Erythroblast (primary cell): Measurements from ENCODE around the gene MAP2K6.

Experiments used
- GATA1 ChIP-seq: IDR thresholded peaks from 2 replicates; pipeline ENCODE4 v1.6.1; 2011; ENCODE audit warnings: low read depth, mild to moderate bottlenecking, control low read depth, low read length, moderate library complexity
- POLR2A ChIP-seq: IDR thresholded peaks from 2 replicates; pipeline ENCODE4 v1.6.1; 2011; ENCODE audit warnings: mild to moderate bottlenecking, low read length

DNA sequence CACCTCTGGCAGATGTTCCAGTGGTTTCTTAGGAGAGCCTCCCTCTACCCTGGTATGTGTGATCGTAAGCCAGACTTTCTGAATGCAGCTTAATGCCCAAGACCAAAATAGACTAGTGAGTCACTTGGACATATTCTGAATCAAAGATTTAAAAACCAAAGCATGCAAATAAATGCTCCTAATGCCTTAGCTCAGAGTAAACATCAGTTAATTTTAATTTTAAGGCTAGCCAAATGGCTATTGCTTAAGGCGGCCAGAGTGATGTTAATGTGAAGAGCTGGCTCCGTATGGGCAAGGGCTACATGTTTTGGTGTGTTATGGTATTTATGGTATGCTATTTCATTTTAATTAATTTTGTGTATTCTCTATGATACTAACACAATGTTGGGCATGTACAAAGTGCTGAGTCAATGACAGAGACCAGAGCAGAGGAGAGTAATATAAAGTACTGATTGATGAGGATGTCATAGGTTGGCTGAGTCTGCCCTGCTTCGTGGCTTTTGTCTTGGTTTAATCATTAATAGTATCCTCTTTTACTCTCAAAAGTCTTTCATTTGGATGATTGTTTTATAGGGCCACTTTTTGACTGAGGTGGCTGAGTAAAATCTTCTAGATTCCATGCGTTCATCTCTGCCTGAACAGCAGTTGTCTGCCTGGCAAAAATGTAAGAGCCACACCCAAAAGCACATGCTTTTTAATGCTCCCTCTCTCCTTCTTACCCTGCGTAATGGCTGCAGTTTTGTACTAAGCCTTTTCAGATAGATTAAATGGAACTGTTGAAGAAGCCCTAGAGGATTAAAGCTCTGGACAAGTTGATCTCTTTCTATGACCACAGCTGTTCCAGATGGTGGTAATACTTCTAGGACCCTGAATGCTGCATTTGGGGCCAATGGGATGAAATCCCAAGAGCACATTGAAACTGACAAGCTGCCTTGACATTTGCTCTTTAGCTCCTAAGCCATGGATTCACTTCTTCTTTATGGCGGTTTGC lies 59.6 kb downstream of the MAP2K6 start:
- no peak for TF ChIP-seq GATA1
- TF ChIP-seq POLR2A = no peak
